GM21447 (cell line): ENCODE measurements around the gene KIF11.
"Not testable (repeated sequence)": the region's sequence is repeated elsewhere in the genome, so short reads cannot be mapped to it uniquely, and the experiment has no call there.

ENCODE experiments used
- ATAC-seq: cut with Tn5 transposase; IDR thresholded peaks from one replicate; pipeline ENCODE4 v1.9.1; 2021; ENCODE audit not compliant: unreplicated experiment

The KIF11 gene

DNA sequence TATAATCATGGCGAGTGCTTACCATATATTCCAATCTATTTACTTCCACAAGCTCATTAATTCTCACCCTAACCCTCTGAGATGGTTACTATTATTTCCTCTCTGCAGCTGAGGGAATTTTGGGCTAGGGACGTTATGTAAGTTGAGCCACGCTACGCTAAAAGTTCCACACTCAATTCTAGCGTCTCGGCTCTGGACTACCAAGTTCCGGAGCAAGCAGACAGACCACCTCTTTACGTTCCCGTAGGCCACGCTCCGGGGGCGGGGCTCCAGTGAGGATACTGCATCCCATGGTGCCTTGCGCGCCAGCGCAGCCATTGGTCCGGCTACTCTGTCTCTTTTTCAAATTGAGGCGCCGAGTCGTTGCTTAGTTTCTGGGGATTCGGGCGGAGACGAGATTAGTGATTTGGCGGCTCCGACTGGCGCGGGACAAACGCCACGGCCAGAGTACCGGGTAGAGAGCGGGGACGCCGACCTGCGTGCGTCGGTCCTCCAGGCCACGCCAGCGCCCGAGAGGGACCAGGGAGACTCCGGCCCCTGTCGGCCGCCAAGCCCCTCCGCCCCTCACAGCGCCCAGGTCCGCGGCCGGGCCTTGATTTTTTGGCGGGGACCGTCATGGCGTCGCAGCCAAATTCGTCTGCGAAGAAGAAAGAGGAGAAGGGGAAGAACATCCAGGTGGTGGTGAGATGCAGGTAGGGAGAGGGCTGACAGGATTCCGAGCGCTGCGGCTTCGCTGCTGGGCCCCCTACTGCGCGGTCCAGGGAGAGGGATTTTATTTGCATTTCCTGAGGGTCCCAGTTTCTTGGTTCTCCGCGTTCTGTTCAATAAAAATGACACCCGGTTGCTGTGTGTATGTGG lies at the start of gene KIF11:
TSS of gene KIF11 (plus strand) at position 370 of the 858 bp plus-strand sequence. CDS start at position 616, 246 bp downstream.
- peak; percentile 71 for ATAC-seq

DNA sequence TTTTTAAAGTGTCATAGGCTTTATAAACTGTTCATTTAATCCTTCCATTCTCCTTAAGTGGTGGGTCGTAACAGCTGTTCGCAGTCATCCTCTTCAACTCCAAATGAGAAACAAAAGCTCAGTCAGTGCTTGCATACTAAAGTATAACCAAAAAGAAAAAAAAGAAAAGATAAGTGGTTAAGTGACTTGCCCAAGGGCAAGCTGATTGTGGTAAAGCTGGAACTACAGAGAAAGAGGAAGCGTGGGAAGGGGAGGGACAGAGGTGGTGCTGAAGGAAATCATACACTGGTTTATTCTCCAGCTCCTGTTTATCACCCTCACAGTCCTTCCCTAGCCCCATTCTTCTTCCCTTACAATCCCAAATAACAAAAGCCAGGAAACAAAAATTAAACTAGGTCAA lies 48.6 kb upstream of the KIF11 start:
- no peak for ATAC-seq

DNA sequence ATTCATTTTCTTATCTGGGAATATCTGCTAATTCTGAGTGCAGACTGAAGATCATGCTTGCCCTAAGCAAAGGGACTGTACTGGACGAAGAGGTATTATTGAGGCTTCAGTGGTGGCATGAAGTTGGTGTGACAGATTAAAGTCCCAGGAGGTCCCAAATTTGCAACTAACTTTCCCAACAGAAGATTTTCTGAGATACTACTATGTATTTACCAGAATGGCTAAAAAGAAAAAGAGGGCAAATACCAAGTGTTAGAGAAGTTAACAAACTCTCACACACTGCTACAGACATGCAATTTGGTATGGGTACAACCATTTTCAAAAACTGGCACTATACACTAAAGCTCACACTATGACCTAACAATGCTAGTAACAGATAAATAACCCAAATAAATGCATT lies 47.4 kb upstream of the KIF11 start:
- ATAC-seq = no peak

DNA sequence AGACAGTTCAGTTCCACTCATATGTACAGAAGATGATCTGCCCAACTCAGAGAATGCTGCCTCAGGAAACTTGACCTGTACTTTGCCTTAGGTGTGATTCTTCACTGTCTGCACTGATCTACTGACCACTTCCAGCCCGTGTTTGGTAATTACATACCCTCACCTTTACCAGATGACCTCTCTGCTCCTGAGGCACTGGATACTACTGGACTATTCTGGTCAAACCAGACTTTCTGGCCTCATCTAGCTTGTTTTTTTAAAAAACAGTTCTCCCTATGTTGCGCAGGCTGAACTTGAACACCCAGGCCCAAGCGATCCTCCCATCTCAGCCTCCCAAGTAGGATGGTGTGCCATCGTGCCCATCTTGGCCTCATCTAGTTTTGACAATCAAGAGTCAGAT lies 45.3 kb upstream of the KIF11 start:
- ATAC-seq = no peak

DNA sequence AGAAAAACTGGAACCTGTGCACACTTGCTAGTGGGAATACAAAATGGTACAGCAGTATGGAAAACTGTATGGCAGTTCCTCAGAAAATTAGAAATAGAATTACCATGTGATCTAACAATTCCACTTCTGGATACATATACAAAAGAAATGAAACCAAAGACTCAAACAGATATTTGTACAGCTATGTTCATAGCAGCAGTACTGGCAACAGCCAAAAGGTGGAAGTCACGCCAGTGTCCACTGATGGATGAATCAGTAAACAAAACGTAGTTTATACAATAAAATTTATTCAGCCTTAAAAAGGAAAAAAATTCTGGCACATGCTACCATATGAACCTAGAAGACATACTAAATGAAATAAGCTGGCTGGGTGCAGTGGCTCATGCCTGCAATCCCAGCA lies 42.0 kb upstream of the KIF11 start:
- no peak for ATAC-seq

DNA sequence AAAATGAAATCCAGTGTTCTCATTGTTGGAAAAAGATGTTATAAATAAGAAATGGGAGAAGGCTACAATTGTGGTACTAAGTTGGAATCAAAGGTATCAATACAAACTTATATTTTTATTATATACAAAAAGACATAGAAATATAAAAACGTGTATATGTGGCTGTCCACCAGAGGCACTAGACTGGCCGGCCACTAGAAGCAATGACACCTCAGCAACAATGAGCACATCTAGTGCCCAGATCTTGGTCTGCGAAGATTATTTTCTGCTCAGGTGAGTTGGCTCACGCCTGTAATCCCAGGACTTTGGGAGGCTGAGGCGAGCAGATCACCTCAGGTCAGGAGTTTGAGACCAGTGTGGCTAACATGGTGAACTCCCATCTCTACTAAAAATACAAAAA lies 40.6 kb upstream of the KIF11 start:
- ATAC-seq = no peak

DNA sequence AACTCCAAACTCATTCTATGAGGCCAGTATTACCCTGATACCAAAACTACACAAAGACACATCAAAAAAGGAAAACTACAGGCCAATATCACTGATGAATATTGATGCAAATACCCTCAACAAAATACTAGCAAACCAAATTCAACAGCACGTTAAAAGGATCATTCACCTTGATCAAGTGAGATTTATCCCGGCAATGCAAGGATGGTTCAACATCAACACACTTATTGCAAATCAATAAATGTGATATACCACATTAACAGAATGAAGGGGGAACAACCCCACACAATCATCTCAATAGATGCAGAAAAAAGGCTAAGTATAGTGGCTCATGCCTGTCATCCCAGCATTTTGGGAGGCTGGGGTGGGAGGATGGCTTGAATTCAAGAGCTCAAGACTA lies 39.0 kb upstream of the KIF11 start:
- no peak for ATAC-seq

DNA sequence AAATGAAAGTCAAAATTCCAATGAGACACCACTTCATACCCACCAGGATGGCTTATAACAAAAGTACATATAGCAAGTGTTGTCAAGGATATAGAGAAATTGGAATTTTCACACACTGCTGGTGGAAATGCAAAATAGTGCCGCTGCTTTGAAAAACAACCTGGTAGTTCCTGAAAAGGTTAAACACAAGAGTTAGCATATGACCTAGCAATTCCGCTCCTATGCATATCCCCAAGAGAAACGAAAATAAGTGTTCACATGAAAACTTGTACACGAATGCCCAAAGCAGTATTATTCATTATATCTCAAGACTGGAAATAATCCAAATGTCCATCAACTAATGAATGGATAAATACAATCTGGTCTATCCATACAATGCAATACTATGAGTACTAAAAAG lies 33.9 kb upstream of the KIF11 start:
- no peak for ATAC-seq

DNA sequence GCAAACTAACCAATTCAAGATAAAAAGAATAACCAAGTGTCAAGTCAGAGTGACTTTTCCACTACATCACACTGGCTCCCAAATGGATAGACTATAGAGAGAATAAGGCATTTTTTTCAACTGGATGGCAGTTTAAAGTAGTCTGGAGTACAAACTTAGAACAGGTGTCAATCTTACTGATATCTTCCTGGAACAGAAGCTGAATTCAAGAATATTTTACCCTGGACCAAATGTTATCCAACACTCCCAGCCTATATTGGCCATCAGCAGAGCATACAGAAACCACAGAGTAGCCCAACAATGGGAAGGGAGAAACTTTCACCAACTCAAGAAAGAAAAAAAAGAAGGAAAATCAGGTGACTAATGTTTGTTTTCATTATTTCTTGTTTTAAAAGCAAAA lies 30.5 kb upstream of the KIF11 start:
- no peak for ATAC-seq

DNA sequence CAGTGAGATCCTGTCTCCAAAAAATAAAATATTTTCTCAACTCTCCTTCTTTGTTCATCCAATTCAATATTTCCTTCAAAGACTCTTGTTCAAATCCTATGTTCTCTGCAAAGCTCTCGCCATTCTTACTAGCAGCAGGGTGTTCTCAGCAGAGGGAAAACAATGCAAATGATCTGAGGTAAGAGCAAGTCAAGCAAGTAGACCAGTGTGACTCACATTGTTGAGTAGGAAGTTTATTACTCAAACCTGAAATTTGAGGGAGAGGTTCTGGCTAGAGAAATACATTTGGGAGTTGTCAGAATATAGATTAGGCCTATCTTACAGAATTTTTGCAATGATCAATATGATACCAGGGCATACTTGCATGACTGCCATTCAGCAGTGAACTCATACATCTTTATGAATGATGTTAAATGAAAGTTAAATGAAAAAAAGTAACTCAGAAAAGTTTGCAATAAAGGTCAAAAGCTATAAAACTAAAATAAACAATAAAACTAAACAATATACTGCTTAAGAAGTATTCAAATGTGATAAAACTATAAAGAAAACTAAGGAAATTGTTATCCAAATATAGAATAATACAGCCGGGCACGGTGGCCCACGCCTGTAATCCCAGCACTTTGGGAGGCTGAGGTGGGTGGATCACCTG lies 24.9 kb upstream of the KIF11 start:
- ATAC-seq = peak; percentile 76

DNA sequence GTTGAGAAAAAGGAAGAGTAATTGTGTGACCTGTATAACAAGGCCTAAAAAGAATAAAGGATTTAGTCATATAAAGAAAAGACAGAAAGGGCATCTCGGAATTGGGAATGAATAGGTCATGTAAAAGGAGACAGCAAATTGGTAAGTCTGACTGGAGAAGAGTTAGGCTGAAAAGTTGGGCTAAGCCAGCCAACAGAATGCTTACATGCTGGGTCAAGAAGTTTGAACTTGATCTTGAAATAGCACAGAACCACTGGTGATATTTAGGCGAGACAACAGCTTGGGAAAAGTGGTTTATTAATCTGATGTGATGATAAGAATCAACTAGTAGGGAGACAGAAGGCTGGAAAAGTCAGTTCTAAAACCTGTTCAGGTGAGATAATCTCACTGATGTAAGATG lies 23.9 kb upstream of the KIF11 start:
- no peak for ATAC-seq

DNA sequence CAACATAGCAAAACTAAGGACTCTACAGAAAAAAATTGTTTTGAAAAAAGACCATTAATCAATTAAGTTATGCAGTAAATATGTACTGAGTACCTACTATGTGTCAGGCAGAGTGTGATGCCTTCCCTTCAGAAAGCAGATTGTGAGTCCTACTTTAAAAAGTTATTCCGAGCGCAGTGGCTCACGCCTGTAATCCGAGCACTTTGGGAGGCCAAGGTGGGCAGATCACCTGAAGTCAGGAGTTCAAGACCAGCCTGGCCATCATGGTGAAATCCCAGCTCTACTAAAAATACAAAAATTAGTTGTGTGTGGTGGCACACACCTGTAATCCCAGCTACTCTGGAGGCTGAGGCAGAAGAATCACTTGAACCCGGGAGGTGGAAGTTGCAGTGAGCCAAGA lies 23.3 kb upstream of the KIF11 start:
- not testable (repeated sequence) for ATAC-seq

DNA sequence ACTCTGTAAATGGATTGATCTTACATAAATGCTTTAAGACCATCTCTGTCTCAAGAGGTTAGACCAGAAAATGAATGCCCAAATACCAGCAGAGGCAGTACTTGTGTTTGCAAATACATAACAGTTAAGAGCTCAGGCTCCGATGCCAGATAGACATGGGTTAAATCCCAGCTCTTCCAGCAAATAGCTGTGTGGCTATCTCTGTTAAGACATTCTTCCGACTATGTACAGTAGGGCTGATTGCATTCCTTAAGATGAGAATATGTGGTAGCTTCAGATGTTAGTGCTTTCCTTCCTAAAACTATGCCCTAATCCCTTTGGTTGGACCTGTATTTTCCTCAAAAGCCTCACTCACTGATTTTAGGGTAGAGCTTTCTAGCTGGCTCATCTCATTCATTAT lies 21.3 kb upstream of the KIF11 start:
- ATAC-seq = no peak

DNA sequence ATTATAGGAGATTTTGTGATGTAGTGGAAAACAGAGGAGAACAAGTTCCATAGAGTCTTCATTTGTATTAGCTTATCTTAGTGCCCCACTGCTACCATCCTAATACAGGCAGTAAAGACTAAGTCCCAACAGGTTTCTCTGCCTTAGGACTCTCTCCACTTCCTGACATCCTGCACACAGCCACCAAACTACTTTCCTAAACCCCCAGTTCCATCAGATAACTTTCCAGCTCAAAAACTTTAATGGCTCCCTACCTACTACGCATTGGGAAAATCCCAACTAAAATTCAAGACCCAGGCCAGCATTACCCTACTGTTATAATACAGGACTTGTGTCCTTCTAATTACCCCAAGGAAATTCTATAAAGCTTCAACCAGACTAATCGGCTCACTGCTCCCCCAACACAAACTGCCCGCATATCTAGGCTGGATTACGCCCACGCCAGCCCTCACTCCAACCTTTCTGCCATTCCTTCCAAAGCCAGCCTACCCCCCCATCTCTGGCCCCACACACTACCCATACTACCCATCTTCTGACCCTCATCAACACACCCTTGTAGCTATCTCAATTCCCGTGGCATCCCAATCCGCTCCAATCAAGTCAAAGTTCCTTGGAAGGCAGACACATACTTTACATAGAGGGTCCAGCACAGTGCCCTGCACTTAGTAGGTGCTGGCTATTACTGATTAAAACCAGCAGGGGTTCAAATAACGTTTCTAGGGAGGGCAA lies 20.4 kb upstream of the KIF11 start:
- ATAC-seq = no peak

DNA sequence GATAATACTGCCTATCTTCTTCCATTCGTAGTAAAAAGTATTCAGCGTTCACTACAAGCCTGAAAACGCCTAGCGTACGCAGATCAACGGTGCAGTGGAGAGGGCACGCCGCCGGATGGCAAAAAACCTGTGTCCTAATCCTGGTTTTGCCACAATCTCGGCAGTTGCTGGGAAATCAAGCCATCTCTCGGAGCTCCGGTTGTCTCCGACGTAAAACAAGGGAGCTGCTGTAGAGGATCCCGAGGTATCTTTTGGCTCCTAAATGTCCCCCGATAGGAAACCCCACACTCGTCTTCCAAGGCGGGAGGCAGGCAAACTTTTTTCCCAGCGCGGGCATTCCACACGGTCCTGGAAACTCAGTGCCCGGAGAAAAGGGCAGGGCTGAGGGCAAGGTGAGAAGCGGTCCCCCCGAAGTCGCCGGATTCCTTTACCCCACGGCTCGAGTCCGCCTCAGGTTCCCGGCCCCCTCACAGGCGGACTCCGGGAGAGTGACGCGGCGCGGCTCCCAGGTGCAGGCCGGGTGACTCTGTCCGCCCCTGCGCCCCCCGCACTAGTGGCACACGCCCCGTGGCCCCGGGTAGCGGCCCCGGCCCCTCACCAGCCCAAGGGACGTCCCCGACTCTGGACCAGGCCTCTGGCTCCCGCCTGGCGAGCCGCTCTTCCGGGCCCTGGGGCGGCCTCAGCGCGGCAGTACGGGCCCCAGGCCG lies 19.7 kb upstream of the KIF11 start:
- peak; percentile 28 for ATAC-seq

DNA sequence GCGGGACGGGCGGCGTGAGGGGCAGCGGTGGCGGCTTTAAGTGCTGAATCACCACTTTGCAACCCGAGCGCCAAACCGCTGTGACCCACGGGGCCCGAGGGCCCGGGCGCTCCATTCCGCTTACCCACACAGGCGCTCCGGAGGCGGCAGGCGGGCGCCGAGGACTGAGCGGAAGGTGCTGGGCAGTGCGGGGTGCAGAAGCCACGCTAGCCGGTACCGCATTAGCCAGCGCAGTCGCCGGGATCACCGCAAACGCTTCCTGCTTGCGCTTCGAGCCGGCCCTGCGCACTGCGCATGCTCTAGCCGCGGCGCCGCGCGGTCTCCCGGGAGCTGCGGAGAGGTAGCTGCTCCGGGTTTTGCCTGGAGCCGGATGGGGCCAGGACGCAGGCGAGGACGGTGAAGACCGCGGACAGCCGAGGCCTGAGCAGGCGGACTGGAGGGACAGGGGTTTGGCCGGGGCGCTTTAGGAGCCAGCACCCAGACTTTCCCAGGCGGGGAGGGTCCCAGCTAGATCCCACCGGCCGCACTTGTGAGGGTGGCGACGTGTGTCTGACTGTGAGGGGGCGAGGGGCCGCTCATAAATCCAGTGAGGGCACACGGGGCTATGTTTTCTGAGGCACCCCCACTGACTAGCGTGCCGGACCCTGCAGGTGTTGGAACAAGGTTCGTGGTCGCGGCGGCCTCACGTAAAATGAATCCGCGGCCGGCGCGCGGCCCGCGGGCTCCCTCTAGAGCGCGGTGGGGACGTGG lies 19.0 kb upstream of the KIF11 start, which contains the start of gene IDE:
TSS of gene IDE (minus strand) at position 296 of the 750 bp plus-strand sequence. CDS start at position 222, 74 bp downstream.
- ATAC-seq = peak; percentile 69

DNA sequence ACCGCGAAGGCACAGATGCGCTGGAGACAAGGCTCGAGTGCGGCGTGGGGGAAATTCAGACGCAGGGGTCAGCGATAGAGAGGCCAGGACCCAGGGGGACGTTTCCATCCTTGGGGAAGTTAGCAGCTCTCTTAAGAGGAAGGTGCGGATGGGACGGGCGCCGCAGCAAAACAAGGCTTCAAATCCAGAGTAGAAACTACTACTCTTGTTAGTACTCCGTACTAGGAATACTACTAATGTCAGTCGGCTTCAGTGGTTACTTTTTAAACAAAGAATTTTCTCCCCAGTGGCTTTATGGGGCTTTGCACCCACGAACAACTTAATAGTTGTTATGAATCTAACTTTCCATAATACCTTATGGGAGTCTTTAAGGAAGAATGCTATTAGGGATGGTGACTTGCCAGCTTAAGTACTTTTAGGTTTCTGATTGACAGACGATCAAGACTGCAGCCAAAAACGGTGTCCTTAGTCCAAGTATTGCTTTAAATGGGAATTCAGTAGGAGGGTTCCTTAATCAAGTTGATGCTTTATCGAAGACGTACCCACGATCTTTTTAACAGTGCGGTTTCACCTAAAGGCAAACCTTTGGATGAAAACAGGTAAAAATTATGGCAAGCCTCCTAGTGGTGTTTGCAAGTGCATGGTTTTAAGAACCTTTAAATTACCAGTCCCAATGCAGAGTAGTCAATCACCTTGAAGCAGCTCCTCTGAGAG lies 18.2 kb upstream of the KIF11 start:
- peak; percentile 10 for ATAC-seq

DNA sequence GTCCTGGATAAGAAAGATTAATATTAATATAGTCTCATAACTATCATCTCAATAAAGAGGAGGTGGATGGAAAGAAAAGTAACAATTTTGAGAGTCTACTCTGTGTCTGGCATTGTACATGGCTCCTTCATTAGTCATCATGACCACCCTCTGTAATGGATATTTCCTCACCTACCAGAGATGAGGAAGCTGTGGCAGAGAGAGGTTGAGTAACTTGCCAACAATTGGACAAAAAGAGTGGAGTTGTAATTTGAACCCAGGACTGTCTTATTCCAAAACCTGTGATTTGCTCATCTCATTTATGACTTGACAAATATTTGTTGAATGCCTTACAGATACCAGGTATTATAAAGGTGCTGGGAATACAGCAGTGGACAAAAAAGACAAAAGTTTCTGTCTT lies 17.0 kb upstream of the KIF11 start:
- ATAC-seq = no peak

DNA sequence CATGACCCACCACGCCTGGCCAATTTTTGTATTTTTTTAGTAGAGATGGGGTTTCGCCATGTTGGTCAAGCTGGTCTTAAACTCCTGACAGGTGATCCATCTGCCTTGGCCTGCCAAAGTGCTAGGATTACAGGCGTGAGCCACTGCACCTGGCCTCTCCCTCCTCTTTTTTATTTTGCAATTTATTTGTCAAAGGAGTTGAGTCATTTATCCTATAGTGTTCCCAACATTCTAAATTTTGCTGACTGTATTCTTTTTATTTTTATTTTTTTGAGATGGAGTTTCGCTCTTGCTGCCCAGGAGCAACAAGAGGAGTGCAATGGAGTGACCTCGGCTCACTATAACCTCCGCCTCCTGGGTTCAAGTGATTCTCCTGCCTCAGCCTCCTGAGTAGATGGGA lies 10.6 kb upstream of the KIF11 start:
- ATAC-seq = not testable (repeated sequence)
